GM06990 (cell line): ENCODE measurements around the gene TFE3.
"Not testable (repeated sequence)": the region's sequence is repeated elsewhere in the genome, so short reads cannot be mapped to it uniquely, and the experiment has no call there.

Experiments used
- DNase-seq: peaks from one replicate; pipeline ENCODE4 v3.0.0-alpha.2; 2011; ENCODE audit not compliant: insufficient read length; ENCODE audit errors: extremely low read depth
- H3K27me3 ChIP-seq: replicated peaks from 2 replicates; pipeline ENCODE4 v1.6.0; 2011; ENCODE audit warnings: low read length; ENCODE audit not compliant: control insufficient read depth, insufficient read depth
- H3K36me3 ChIP-seq: 2 replicates; pipeline ENCODE4 v1.5.1; 2011; ENCODE audit warnings: low read length; ENCODE audit not compliant: control insufficient read depth, insufficient read depth
- H3K4me3 ChIP-seq: replicated peaks from 2 replicates; pipeline ENCODE4 v1.5.1; 2011; ENCODE audit warnings: low read depth, mild to moderate bottlenecking, control low read depth, low read length
- CTCF ChIP-seq: IDR thresholded peaks from 2 replicates; pipeline ENCODE4 v1.5.1; 2011; ENCODE audit warnings: low read length, control low read depth, mild to moderate bottlenecking, inconsistent platforms; ENCODE audit not compliant: insufficient read depth, poor library complexity, severe bottlenecking

TFE3 gene

GRCh38 chrX:48983081-48983480 lies 60.1 kb downstream of the TFE3 start:
- H3K4me3 ChIP-seq = no peak overlapping the region
- H3K36me3 ChIP-seq = peaks cover 13% of the 10 kb centered on the region
- TF ChIP-seq CTCF = no peak
- no peak for DNase-seq
- no peaks in the 10 kb centered on the region for H3K27me3 ChIP-seq

GRCh38 chrX:48981178-48981577 lies 62.0 kb downstream of the TFE3 start:
- DNase-seq = no peak
- H3K36me3 ChIP-seq = peaks cover 13% of the 10 kb centered on the region
- no peak overlapping the region for H3K4me3 ChIP-seq
- no peak for TF ChIP-seq CTCF
- H3K27me3 ChIP-seq = no peaks in the 10 kb centered on the region

- DNase-seq, H3K27me3 ChIP-seq: not testable (repeated sequence)
- H3K36me3 ChIP-seq = peaks cover 15% of the 10 kb centered on the region
Observed at GRCh38 chrX:48980341-48980740, 62.8 kb downstream of the TFE3 start.

More at GRCh38 chrX:48980341-48980740, 62.8 kb downstream of the TFE3 start:
- H3K4me3 ChIP-seq = not testable (repeated sequence)
